Measurements from ENCODE around the gene COL5A1.

GRCh38 chr9:134616341-134616740, 25.3 kb upstream of the COL5A1 start:
- TF ChIP-seq FOXM1 (IDR thresholded peaks at IDR 0.05; ENCODE audit: borderline replicate concordance, low read depth) (no peak), CEBPB (IDR thresholded peaks at IDR 0.05) (no peak), EGR1 (IDR thresholded peaks at IDR 0.05) (no peak), MAX (IDR thresholded peaks at IDR 0.05) (no peak), TEAD4 (IDR thresholded peaks at IDR 0.05) (no peak), ZBTB7A (IDR thresholded peaks at IDR 0.05; ENCODE audit: low read depth) (no peak), NFIC (IDR thresholded peaks at IDR 0.05) (no peak), TAF1 (IDR thresholded peaks at IDR 0.05; ENCODE audit: low read depth) (no peak), RAD21 (IDR thresholded peaks at IDR 0.05; ENCODE audit: low read depth) (no peak), EP300 (IDR thresholded peaks at IDR 0.05; ENCODE audit: borderline replicate concordance) (no peak), YY1 (IDR thresholded peaks at IDR 0.05; ENCODE audit: low read depth) (no peak)
- TF ChIP-seq, protein P1, sequence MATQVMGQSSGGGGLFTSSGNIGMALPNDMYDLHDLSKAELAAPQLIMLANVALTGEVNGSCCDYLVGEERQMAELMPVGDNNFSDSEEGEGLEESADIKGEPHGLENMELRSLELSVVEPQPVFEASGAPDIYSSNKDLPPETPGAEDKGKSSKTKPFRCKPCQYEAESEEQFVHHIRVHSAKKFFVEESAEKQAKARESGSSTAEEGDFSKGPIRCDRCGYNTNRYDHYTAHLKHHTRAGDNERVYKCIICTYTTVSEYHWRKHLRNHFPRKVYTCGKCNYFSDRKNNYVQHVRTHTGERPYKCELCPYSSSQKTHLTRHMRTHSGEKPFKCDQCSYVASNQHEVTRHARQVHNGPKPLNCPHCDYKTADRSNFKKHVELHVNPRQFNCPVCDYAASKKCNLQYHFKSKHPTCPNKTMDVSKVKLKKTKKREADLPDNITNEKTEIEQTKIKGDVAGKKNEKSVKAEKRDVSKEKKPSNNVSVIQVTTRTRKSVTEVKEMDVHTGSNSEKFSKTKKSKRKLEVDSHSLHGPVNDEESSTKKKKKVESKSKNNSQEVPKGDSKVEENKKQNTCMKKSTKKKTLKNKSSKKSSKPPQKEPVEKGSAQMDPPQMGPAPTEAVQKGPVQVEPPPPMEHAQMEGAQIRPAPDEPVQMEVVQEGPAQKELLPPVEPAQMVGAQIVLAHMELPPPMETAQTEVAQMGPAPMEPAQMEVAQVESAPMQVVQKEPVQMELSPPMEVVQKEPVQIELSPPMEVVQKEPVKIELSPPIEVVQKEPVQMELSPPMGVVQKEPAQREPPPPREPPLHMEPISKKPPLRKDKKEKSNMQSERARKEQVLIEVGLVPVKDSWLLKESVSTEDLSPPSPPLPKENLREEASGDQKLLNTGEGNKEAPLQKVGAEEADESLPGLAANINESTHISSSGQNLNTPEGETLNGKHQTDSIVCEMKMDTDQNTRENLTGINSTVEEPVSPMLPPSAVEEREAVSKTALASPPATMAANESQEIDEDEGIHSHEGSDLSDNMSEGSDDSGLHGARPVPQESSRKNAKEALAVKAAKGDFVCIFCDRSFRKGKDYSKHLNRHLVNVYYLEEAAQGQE (IDR thresholded peaks at IDR 0.05; ENCODE audit: low read depth): no peak

All from Ishikawa (cell line).